HG02623 (cell line): ENCODE results near the gene GRK4.
"Not testable (repeated sequence)": the region's sequence is repeated elsewhere in the genome, so short reads cannot be mapped to it uniquely, and the experiment has no call there.

ENCODE experiments used
- ATAC-seq: cut with Tn5 transposase; IDR thresholded peaks from one replicate; pipeline ENCODE4 v1.9.1; 2021; ENCODE audit warnings: moderate library complexity; ENCODE audit not compliant: unreplicated experiment

Gene GRK4

DNA sequence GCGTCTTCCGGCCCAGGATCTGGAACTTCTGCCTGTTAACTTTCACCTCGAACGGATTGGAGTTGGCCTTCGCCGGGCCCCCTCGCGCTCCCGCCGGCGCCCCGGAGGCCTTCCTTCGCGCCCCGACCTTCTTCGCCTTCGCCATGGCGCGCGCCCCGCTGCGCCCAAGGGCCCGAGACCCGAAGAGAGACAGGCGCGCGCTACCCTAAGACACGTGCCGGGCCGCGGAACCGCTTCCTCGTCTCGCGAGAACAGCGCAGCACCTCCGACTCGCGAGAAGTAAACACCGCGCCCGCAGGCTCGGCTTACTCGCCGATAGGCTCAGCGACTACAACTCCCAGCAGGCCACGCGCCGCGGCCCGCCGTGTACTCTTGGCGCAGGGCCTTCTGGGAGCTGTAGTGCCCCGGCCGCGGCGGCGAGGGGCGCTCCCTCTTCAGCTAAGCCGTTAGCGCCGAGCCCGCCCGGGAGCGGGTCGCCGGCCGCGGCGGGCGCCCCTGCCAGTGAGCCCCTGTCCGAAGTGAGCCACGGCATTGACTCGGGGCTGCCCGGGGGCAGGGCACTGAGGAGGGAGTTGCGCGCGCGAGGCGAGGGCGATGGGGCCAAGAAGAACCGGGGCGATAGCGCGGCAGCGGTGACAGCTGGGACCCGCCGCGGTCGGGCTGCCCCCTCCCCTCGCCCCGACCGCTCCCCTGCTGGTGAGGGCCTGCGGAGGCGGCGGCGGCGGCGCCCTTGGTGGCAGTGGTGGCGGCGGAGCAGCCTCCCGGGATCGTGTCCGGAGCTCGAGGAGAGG is at the start of gene GRK4, which contains the start of gene NOP14:
GRK4 (plus strand) TSS at position 397 of the 791 bp plus-strand sequence. CDS start 500 bp downstream, outside the sequence.
NOP14 (minus strand) TSS at position 232 of the 791 bp plus-strand sequence; CDS start at position 145, 87 bp downstream.
- ATAC-seq: peak; percentile 83

DNA sequence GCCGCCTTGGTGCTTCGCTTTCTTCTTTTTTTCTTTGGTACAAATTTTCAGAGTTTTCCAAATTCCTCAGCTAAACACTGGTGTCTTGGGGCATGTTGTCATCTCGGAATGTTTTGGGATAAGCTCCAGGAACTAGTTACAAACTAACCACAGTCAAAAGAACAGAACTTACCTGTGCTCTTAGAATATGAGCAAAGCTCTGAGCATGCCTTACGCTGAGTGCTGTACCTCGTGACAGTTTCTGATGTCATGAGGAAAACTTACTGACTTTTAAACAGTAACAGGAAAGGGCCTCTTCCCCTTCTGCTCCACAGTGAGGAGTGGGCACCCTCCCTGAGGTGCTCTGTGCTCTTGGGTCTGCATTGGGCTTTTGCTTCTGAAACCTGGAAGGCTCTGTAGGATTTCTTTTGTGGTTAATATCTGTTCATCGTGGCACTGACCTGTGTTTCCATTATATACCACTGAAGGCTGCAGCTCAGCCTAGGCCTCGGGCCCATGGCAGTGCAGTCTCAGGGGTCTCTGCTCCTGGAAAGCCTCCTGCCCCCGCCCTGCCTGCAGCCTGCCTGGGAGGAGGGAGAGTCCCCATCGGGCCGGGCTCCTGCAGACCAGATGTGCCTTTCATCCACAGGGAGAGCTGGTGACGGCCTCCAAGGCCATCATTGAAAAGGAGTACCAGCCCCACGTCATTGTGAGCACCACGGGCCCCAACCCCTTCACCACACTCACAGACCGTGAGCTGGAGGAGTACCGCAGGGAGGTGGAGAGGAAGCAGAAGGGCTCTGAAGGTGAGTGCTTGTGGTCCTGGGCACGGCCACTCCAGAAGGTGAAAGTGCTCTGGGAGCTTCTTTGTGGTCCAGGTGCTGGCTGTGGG is 48.9 kb upstream of the GRK4 start:
- no peak for ATAC-seq

DNA sequence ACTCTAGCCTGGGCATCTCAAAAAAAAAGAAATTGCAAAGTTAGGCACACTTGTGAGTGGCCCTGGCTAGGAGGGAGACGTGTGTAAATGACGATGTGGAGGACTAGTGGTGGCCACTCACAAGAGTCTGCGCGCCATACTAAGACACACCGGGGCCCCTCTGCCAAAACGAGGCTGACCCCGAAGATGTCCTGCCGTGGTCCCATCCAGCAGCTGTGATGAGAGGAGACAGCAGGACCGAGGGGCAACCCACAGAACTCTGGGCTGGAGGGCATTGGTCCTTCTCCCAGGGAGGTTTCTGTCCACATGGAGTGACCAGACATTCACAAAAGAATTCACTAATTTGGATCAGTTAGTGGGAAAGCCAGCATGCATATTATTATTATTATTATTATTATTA is 47.6 kb upstream of the GRK4 start:
- ATAC-seq: no peak

DNA sequence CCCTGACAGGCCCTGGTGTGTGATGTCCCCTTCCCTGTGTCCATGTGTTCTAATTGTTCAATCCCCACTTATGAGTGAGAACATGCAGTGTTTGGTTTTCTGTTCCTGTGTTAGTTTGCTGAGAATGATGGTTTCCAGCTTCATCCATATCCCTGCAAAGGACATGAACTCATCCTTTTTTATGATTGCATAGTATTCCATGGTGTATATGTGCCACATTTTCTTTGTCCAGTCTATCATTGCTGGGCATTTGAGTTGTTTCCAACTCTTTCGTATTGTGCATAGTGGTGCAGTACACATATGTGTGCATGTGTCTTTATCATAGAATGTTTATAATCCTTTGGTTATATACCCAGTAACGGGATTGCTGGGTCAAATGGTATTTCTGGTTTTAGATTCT is 46.7 kb upstream of the GRK4 start:
- not testable (repeated sequence) for ATAC-seq

DNA sequence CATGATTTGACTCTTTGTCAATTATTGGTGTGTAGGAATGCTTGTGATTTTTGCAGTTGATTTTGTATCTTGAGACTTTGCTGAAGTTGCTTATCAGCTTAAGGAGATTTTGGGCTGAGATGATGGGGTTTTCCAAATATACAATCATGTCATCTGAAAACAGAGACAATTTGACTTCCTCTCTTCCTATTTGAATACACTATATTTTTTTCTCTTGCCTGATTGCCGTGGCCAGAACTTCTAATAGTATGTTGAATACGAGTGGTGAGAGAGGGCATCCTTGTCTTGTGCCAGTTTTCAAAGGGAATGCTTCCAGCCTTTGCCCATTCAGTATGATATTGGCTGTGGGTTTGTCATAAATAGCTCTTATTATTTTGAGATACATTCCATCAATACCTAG is 45.1 kb upstream of the GRK4 start:
- not testable (repeated sequence) for ATAC-seq

DNA sequence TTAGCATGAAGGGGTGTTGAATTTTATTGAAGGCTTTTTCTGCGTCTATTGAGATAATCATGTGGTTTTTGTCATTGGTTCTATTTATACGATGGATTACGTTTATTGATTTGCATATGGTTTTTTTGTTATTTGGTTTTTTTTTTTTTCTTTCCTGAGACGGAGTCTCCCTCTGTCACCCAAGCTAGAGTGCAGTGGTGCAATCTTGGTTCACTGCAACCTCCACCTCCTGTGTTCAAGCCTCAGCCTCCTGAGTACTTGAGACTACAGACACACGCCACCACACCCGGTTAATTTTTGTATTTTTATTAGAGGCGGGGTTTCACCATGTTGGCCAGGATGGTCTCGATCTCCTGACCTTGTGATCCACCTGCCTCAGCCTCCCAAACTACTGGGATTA is 44.7 kb upstream of the GRK4 start:
- ATAC-seq: not testable (repeated sequence)

DNA sequence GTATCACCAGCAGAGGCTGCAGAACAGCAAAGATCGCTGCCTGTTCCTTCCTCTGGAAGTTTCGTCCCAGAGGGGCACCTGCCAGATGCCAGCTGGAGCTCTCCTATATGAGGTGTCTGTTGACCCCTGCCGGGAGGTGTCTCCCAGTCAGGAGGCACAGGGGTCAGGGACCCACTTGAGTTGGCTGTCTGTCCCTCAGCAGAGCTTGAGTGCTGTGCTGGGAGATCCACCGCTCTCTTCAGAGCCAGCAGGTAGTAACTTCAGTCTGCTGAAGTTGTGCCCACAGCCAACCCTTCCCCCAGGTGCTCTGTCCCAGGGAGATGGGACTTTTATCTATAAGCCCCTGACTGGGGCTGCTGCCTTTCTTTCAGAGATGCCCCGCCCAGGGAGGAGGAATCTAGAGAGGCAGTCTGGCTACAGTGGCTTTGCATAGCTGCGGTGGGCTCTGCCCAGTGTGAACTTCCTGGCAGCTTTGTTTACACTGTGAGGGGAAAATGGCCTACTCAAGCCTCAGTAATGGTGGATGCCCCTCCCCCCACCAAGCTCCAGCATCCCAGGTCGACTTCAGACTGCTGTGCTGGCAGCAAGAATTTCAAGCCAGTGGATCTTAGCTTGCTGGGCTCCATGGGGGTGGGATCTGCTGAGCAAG is 40.8 kb upstream of the GRK4 start:
- ATAC-seq: not testable (repeated sequence)

DNA sequence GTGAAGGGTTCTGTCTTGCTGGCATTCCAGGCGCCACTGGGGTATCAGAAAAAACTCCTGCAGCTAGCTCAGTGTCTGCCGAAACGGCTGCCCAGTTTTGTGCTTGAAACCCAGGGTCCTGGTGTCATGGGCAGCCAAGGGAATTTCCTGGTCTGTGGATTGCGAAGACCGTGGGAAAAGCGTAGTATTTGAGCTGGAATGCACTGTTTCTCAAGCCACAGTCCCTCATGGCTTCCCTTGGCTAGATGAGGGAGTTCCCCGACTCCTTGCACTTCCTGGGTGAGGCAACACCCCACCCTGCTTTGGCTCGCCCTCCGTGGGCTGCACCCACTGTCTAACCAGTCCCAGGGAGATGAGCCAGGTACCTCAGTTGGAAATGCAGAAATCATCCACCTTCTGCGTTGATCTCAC is 40.2 kb upstream of the GRK4 start:
- ATAC-seq: no peak

DNA sequence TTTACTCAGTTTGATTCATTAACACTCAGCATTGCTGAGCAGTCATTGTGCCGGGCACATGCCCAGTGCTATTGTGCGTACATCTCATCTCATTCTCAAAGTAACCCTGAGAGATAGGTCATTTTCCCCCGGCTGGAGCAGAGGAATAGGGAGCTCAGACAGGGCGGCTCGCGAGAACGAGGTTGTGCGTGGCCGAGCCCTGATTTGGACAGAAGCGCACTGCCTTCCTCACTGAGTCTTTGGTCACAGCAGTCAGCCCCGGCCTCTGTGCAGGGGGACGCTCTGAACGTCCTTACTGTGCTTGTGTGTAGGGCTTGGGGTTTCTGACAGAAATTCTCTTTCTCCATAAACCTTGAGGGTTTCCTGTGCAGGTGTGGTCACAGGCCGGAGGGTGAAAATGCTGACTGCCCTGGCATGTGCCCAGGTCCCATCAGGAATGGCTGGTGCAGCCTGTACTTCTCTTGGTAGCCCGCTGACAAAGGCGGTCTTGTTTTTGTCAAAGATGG is 39.6 kb upstream of the GRK4 start:
- ATAC-seq: no peak

DNA sequence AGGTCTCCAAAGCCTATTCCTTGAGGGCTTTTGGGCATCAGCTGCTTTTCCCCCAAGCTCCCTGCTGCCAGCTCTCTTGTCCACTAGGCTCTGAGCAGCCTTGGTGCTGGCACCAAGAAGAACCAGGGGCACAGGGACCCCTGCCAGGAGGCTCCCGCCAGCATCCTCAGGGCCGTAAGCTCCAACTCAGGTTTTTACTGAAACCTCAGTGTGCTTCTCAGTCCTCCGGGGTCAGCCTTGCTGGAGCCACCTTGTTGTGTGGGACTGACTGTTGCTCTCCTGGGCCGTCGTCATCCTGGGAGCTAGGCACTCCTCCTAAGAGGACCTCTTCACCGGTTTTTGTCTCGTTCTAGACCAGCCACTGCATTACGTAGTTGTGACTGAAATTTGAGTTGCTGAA is 39.1 kb upstream of the GRK4 start:
- ATAC-seq: no peak

DNA sequence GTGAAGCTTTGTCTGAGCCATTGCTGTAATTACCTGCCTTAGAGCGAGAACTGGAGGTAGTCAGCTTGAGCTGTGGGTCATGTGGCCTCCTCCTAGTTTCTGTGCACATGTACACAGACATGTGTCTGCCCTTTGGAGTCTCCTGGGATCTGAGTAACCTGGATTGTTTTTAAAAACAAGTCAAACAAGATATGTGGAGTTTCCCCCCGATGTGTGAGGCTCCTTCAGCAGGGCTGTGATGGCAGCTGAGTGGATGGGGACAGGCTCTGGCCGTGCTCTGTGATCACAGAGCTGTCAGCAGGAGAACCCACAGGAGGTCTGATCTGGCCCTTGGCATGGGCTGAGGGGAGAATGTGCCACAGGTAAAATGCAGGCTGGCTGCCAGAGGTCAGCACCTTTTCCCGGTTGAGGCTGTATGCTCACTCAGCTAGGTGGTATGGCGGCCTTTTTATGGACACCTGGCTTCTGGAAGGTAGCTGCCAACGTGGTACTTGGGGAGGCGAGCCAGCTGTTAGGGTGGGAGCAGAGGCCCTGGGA is 38.5 kb upstream of the GRK4 start:
- no peak for ATAC-seq

DNA sequence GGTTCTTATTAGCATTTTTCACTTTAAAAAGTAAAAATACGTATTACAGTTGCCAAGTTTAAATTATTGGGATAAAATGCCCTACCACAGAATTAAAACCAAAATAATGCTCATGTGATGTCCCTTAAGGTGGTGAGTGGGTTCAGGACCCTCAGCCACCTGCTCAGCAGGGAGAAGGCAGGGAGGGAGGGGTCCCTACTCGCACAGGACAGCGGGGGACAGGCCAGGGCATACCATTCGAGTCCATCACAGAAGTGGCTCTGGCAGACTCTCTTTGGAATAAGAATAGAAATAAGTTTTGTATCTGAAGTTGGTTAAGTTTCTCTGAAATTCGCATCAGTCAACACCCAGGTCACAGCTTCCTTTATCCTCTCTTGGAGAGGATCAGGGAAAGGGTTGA is 37.9 kb upstream of the GRK4 start:
- ATAC-seq: no peak

DNA sequence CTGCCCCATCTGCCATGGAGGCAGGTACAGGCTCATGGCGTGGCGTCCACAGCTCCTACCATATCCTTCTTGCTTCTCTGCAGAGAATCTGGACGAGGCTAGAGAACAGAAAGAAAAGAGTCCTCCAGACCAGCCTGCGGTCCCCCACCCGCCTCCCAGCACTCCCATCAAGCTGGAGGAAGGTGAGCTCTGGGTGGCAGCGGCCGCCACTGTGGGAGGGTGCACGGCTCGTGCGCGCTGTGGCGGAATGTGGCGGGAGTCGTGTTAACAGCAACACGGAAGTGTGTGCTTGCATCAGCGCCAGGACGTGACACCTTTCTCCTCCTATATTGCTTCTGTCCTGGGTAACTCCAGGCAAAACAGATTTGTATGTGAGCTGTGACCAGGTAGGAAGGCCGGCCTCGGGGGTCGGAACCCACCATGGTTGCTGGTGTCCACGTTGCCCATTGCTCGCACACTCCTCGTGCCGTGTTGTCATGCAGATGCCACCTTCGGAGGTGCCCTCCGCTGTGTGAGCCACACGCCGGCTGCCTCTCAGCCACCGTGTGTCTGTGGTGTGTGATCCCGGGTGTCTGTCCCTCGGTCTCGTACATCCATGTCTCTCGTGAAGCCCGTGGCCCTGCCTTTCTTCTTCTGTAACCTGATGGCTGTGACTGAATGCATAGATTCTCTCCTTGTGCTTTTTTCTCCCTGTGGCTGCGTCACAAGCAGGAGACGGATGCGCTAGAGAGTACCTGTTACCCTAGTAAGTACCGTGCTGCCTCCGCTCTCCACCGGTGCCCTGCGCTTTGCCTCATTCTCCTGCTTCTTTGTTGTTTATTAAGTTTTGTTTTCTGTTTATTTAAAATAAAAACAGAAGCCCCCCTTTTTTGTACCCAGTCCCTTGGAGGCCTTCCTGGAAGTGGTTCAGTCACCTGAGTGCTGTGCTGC is 37.2 kb upstream of the GRK4 start:
- no peak for ATAC-seq

DNA sequence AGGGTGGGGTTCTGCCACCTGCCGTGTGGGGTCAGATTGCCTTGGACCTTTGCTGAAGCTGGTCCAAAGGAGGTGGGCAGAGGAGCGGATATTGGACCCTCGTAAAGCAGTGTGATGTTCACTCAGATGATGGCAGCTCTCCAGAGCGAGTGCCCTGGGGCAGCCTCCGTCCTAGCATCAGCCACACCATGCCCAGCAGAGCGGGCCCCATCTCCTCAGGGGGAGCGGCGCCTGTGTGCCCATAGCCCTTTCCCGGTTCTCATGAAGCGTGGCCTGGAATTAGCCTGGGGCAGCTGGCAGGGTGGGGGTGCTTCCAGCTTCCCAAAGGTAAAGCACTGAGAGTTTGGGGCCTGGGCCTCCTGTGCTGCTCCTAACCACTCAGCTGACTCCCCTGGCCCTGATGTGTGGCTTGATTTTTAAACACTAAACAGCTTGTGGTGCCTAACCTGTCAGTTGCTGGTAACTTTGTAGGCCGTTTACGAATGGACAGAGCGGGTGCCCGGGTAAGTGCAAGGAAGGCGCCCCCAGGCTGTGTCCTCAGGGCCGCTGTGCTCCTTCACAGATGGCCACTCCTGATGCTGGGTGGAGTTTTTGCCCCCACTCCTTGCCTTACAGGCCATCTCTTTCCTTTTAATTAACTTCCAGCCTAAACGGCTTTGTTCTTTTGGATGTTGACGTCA is 36.2 kb upstream of the GRK4 start:
- ATAC-seq: no peak

DNA sequence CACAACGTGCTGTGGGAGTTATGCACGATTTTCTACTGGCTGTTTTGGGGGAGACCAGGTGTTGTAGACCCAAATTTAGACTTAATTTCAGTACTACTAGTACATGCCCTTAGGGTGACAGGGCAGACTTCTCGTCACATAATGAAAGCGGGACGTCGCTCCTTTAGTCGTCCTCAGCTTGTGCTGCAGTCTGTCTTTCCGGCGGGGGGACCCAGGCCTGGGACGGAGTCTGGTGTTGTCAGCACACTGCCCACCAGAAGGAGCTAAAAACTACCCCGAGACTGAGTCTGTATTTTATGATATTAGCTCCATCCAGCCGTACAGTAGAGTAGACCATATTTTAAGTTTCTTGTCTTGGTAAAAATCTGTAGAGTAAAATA is 35.7 kb upstream of the GRK4 start:
- no peak for ATAC-seq

DNA sequence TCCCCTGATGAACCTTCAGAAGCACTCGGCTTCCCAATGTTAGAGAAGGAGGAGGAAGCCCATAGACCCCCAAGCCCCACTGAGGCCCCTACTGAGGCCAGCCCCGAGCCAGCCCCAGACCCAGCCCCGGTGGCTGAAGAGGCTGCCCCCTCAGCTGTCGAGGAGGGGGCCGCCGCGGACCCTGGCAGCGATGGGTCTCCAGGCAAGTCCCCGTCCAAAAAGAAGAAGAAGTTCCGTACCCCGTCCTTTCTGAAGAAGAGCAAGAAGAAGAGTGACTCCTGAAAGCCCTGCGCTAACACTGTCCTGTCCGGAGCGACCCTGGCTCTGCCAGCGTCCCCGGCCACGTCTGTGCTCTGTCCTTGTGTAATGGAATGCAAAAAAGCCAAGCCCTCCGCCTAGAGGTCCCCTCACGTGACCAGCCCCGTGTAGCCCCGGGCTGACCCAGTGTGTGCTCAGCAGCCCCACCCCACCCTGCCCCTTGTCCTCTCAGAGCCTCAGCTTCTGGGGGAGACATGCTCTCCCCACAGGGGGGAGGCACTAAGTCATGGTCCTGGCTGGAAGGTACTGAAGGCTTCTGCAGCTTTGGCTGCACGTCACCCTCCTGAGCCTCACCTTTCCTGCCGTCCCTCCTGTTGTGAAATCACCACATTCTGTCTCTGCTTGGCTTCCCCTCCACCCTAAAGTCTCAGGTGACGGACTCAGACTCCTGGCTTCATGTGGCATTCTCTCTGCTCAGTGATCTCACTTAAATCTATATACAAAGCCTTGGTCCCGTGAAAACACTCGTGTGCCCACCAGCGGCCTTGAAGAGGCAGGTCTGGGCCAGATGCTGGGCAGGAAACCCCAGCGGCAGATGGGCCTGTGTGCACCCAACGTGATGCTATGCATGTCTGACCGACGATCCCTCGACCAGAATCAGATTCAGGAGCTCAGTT is 34.9 kb upstream of the GRK4 start:
- no peak for ATAC-seq

DNA sequence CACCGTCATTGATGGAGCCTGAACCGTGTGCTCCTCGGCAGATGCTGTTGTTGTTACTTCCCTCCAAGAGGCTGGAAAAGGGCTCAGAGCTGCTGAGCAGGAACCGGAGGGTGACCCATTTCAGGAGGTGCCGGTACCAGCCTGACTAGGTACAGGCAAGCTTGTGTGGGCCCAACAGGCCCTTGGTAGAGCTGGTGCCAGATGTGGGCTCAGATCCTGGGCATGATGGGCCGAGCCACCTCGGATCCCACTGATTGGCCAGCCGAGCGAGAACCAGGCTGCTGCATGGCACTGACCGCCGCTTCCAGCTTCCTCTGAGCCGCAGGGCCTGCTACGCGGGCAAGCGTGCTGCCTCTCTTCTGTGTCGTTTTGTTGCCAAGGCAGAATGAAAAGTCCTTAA is 33.9 kb upstream of the GRK4 start:
- ATAC-seq: no peak

DNA sequence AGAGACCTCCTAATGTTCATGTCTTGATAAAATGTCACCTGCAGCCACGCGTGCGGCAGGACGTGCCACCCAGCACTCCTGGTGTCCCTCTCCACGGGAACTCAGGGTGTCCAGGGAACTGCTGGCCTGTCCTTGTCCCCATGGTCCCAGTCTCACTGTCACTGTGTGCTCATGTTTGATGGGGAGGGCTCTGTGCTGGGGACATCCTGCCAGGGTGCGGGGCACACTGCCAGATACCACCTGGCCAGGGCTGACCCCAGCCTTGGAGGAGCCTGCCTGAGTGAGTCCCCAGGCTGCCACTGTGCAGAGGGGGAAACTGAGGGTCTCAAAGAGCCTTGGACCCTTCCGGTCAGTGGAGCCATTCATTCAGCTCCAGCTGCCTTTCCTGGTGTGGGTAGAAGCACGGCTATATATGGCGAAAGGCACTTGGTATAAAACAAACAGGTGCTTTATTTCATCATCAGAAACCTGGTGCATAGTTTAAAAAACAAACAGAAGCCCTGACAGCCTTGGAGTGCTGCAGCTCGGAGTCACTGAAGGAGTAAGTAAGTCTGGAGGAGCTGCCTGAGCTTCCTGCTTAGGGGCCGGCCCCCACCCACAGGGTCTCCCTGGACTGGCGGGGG is 33.1 kb upstream of the GRK4 start:
- no peak for ATAC-seq
